ENCODE measurements around the gene EML6.

EML6 gene

GRCh38 chr2:54966165-54966832 is 242.8 kb downstream of the EML6 start:
- no peak for FAIRE-seq
- TF ChIP-seq POLR2A (IDR thresholded peaks at IDR 0.05; ENCODE audit: low read depth, low read length) = no peak
- DNase-seq (ENCODE audit: insufficient read length, low spot score) = no peak

DNA sequence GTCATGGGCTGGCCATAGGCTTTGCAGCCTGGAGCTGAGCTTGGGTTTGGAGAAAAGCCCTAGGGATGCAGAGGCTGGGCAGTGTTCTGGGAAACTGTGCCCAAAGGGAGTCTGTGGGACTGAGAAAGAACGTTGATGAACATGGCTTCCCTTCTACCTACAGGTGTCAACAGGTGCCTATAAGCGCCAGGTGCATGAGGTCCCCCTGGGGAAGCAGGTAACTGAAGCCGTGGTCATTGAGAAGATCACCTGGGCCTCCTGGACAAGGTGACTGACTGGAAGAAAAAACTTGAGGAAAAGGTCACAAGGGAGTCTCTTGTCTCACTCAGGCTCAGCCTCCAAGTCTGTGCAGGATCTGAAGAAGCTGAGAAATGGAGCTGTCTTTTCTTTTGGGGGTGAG is 243.4 kb downstream of the EML6 start:
- FAIRE-seq = no peak
- TF ChIP-seq POLR2A (IDR thresholded peaks at IDR 0.05; ENCODE audit: low read depth, low read length) = no peak
- DNase-seq (ENCODE audit: insufficient read length, low spot score) = no peak

GRCh38 chr2:54967269-54967668 is 243.8 kb downstream of the EML6 start:
- no peak for TF ChIP-seq POLR2A (IDR thresholded peaks at IDR 0.05; ENCODE audit: low read depth, low read length)
- FAIRE-seq = no peak

GRCh38 chr2:54967759-54968365 is 244.4 kb downstream of the EML6 start:
- no peak for TF ChIP-seq POLR2A (IDR thresholded peaks at IDR 0.05; ENCODE audit: low read depth, low read length)
- DNase-seq (ENCODE audit: insufficient read length, low spot score) = no peak
- no peak for FAIRE-seq

More at GRCh38 chr2:54967269-54967668, 243.8 kb downstream of the EML6 start:
- no peak for DNase-seq (ENCODE audit: insufficient read length, low spot score)

DNA sequence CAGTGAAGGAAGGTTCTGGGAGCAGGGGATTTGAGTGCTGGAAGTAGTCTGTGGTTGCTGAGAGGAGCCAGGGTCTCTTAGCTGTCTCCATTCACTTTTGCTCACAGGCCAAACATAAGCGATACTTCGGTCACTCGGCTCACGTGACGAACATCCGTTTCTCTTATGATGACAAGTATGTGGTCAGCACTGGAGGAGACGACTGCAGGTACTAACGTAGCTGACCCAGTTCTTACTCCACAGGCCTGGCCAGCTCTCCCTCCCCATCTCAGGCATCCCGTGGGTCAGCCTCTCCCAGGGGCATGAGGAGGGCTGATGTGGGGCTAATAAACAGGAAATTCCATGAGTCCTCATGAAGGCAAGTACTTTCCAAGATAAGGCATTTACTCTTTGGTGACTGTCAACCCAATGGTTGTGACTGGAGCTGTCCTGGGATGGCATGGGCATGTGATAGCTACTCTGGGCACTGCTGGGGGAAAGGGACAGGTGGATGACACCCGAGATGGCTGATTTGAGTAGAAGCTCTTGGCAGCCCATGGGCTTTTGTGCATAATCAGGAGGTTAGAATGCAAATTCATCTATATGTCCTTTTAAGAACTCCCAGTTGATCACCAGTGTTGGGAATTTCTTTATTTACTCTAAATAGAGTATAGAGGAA is 245.2 kb downstream of the EML6 start:
- TF ChIP-seq POLR2A (IDR thresholded peaks at IDR 0.05; ENCODE audit: low read depth, low read length) = no peak
- DNase-seq (ENCODE audit: insufficient read length, low spot score) (no peak), FAIRE-seq (no peak)

DNA sequence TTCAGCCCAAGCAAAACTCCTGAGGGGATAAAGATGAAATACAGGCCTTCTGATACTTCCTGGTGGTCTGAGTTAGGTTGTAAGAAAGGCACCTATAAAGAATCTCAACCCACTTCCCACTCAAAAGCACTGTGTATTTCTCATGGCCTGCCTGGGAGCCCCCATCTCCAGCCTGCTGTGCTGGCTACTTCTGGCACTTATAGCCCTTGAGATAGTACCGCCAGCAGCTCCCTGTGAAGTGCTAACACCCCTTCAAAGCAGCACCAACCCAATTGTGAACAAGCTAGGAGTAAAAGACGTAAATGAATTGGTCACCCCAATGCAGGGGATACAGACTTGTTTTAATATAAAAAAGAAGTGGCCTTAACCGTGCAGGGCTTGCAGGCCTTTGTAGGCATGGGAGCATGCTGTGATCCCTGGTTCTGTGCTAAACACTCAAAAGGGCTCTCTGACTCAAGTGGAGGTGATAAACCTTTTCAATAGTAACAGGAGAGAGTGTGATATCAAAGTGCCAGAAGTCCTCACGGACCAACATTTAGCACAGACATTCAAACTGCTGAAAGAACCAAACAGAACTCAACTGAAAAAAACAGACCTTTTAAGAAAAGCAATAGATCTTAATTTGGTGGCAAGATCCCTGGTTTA is 246.0 kb downstream of the EML6 start:
- DNase-seq (ENCODE audit: insufficient read length, low spot score) (no peak), FAIRE-seq (no peak)
- TF ChIP-seq POLR2A (IDR thresholded peaks at IDR 0.05; ENCODE audit: low read depth, low read length) = no peak

GRCh38 chr2:54969940-54970338 is 246.5 kb downstream of the EML6 start:
- DNase-seq (ENCODE audit: insufficient read length, low spot score) = no peak
- TF ChIP-seq POLR2A (IDR thresholded peaks at IDR 0.05; ENCODE audit: low read depth, low read length) = no peak
- FAIRE-seq = no peak

- DNase-seq (ENCODE audit: insufficient read length, low spot score) (no peak), FAIRE-seq (peak; percentile 41)
- no peak for TF ChIP-seq POLR2A (IDR thresholded peaks at IDR 0.05; ENCODE audit: low read depth, low read length)
Observed at GRCh38 chr2:54975175-54975574, 251.7 kb downstream of the EML6 start.

DNA sequence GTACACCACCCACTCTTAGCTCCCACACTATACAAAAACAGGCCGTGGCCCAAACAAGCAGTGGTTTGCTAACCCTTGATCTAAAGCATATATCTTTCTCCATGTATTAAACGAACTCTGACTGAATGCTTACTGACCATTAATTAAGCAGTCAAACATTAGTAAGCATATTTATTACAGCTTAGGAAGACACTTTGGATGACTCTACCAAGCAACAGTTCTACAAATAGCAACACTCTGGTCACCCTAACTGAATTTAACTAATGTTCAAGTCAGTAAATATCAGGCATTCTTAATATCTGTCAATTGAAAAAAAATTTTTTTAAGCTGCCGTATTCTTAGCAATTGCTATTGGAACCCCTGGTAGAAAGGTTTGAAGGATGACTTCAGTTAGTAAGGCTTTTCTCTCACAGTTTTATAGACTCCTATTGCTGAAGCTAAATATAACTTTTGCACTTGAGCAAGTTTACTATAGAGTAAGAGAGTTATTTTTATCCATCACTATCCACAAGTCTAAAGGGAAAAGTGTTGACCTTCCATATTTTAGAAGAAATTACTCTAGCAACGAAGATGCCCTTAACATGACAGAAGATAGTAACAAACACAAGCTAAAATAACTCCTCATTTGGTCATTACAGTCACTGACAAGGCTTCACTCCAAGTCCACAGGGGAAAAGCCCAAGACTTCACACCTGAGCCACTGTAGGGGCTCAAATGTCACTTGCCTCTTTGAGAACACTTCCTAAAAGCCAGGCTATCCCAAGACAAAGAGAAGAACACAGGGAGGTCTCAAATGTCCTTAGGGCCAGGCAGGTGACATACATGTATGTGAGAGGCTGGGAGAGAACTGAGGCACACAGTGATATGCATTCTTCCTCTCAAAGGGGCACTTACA is 252.4 kb downstream of the EML6 start:
- no peak for TF ChIP-seq POLR2A (IDR thresholded peaks at IDR 0.05; ENCODE audit: low read depth, low read length)
- no peak for DNase-seq (ENCODE audit: insufficient read length, low spot score)
- no peak for FAIRE-seq

GRCh38 chr2:54977149-54977548 is 253.7 kb downstream of the EML6 start:
- DNase-seq (ENCODE audit: insufficient read length, low spot score) (no peak), FAIRE-seq (peak; percentile 15)
- no peak for TF ChIP-seq POLR2A (IDR thresholded peaks at IDR 0.05; ENCODE audit: low read depth, low read length)

DNA sequence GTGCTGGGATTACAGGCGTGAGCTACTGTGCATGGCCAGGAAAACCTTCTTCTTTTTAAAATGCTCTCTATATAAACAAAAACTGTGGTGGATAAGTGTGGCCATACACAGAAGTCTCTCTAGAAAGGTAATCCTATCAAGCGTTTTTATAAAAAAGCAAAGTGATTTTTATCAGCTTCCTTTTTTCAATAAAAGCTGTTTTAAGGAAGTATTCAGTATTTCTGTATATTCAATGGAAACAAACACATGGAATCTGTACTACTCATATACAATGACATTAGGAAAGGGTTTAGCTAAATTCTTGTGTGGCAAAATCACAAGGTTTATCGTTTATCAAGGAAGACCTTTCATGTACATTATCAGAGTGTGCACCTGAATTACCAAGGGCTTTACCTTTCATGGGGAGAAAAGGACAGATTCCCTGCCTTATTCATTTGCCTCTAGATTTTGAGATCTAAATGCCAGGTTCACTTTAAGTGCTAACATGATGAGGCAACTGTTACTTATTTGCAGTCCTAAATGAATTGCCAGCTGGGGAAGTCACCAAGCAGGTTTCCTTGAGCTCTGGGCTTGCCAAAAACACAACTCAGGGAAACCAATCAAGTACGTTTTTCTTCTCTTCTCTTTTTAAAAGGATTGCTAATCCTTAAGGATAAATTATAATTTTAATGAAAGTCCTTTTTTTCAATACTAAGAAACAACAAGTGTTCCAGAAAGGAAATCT is 256.0 kb downstream of the EML6 start:
- TF ChIP-seq POLR2A (IDR thresholded peaks at IDR 0.05; ENCODE audit: low read depth, low read length) = no peak
- FAIRE-seq (peak; percentile 77), DNase-seq (ENCODE audit: insufficient read length, low spot score) (no peak)

GRCh38 chr2:54981385-54981784 is 257.9 kb downstream of the EML6 start:
- TF ChIP-seq POLR2A (IDR thresholded peaks at IDR 0.05; ENCODE audit: low read depth, low read length) = no peak
- DNase-seq (ENCODE audit: insufficient read length, low spot score) = no peak
- no peak for FAIRE-seq

All from H54 (cell line).